ENCODE measurements around the gene SDK2.

DNA sequence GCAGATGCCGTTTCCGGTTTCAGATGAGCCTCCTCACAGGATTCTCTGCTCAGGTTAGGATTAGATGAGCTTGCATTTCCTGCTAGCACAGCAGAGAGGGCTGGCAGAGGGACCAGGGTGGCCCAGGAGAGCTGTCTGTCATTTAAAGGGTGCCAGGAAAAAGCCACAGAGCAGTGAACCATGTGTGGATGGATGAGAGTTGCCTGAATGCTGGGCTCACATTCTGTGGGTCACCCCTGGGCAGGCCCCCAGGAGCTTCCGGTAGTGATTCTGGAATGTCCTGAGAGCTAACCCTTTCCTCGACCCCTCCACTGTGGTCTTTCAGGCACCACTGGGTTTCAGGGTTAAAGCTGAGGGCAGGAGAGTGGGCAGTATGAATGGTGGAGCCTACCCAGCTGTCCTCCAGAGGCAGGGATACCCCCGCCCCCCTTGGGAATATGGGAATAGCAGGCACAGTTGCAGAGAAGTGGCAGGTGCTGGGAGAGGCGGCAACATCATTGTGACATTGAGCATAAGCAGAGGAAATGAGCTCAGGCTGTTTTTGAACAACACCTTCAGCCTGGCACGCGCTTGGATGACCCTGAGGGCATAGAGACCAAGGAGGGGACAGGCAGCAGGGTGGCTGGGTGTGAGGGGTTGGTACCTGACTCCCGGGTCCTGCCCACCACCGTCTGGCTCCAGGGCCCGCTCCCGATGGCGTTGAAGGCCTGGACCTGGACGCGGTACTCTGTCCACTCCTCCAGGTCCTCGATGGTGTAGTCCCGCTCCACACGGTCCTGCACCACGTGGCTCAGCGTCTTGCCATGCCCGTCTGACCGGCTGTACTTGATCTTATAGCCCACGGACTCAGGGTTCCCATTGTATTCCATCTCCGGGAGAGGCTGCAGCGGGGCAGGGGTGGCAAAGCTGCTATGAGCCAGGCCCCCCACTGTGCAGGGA is 249.5 kb downstream of the SDK2 start:
- TF ChIP-seq, protein P1, sequence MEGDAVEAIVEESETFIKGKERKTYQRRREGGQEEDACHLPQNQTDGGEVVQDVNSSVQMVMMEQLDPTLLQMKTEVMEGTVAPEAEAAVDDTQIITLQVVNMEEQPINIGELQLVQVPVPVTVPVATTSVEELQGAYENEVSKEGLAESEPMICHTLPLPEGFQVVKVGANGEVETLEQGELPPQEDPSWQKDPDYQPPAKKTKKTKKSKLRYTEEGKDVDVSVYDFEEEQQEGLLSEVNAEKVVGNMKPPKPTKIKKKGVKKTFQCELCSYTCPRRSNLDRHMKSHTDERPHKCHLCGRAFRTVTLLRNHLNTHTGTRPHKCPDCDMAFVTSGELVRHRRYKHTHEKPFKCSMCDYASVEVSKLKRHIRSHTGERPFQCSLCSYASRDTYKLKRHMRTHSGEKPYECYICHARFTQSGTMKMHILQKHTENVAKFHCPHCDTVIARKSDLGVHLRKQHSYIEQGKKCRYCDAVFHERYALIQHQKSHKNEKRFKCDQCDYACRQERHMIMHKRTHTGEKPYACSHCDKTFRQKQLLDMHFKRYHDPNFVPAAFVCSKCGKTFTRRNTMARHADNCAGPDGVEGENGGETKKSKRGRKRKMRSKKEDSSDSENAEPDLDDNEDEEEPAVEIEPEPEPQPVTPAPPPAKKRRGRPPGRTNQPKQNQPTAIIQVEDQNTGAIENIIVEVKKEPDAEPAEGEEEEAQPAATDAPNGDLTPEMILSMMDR (tag by site-specific recombination; IDR thresholded peaks at IDR 0.05), result no peak
- TF ChIP-seq GFI1B (tag by site-specific recombination; IDR thresholded peaks at IDR 0.05) (no peak), SCRT1 (tag by site-specific recombination; IDR thresholded peaks at IDR 0.05; ENCODE audit: borderline replicate concordance) (no peak), ZSCAN23 (tag by site-specific recombination; IDR thresholded peaks at IDR 0.05) (no peak), GLI4 (tag by site-specific recombination; IDR thresholded peaks at IDR 0.05) (no peak), ZNF501 (tag by site-specific recombination; IDR thresholded peaks at IDR 0.05) (no peak), ZNF302 (tag by site-specific recombination; IDR thresholded peaks at IDR 0.05; ENCODE audit: low read depth) (no peak), ZNF211 (tag by site-specific recombination; IDR thresholded peaks at IDR 0.05; ENCODE audit: low read depth) (no peak), ZNF366 (tag by site-specific recombination; conservative IDR thresholded peaks at IDR 0.05) (no peak), ZNF10 (tag by site-specific recombination; IDR thresholded peaks at IDR 0.05) (no peak), ZNF202 (tag by site-specific recombination; IDR thresholded peaks at IDR 0.05; ENCODE audit: borderline replicate concordance) (no peak)
